ENCODE data around the gene SLC35G4. TPM values are rescaled to one million over a fixed set of nuclear protein-coding genes. Genes with fewer than 3 reads are reported as not detected.

Gene SLC35G4
- total and polyA plus RNA-seq, 7 donors = not detected

GRCh38 chr18:11577271-11578112 lies 31.9 kb upstream of the SLC35G4 start:
- ATAC-seq = no peak
- no peak overlapping the region for H3K27ac ChIP-seq

GRCh38 chr18:11578799-11579198 lies 30.6 kb upstream of the SLC35G4 start:
- H3K27me3 ChIP-seq (ENCODE audit: insufficient read depth in 3 of 3, low read length in 2 of 3) = no peaks in the 10 kb centered on the region
- TF ChIP-seq, protein P1, sequence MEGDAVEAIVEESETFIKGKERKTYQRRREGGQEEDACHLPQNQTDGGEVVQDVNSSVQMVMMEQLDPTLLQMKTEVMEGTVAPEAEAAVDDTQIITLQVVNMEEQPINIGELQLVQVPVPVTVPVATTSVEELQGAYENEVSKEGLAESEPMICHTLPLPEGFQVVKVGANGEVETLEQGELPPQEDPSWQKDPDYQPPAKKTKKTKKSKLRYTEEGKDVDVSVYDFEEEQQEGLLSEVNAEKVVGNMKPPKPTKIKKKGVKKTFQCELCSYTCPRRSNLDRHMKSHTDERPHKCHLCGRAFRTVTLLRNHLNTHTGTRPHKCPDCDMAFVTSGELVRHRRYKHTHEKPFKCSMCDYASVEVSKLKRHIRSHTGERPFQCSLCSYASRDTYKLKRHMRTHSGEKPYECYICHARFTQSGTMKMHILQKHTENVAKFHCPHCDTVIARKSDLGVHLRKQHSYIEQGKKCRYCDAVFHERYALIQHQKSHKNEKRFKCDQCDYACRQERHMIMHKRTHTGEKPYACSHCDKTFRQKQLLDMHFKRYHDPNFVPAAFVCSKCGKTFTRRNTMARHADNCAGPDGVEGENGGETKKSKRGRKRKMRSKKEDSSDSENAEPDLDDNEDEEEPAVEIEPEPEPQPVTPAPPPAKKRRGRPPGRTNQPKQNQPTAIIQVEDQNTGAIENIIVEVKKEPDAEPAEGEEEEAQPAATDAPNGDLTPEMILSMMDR (IDR thresholded peaks at IDR 0.05) = no peak
- WGBS, 3 donors = 73 to 80% (median 75%) methylated on average over 3 of the region's 3 CpGs
- intact Hi-C loops (cut with DNase I) = no loop called here
- no peaks in the 10 kb centered on the region for H3K9me3 ChIP-seq
- no peaks in the 10 kb centered on the region for H3K36me3 ChIP-seq (ENCODE audit: insufficient read depth in 1 of 2, low read depth in 1 of 2)
- no peak for DNase-seq
- no peak overlapping the region for H3K4me3 ChIP-seq
- ATAC-seq = no peak
- H3K27ac ChIP-seq = no peak overlapping the region
- no peaks in the 10 kb centered on the region for H3K4me1 ChIP-seq

More at GRCh38 chr18:11577271-11578112, 31.9 kb upstream of the SLC35G4 start:
- no peaks in the 10 kb centered on the region for H3K36me3 ChIP-seq (ENCODE audit: insufficient read depth in 1 of 2, low read depth in 1 of 2)
- no peak for DNase-seq
- intact Hi-C loops (cut with DNase I) = no loop called here
- H3K4me1 ChIP-seq = no peaks in the 10 kb centered on the region
- H3K9me3 ChIP-seq = no peaks in the 10 kb centered on the region
- TF ChIP-seq, protein P1 (IDR thresholded peaks at IDR 0.05) = no peak
- H3K4me3 ChIP-seq = no peak overlapping the region
- 57 to 66% (median 59%) methylated on average over 7 of the region's 7 CpGs for WGBS, 3 donors
- H3K27me3 ChIP-seq (ENCODE audit: insufficient read depth in 3 of 3, low read length in 2 of 3) = no peaks in the 10 kb centered on the region

- WGBS, 3 donors = 93 to 97% (median 94%) methylated on average over 15 of the region's 15 CpGs
- Histone ChIP-seq H3K27me3 (ENCODE audit: insufficient read depth in 3 of 3, low read length in 2 of 3) (no peaks in the 10 kb centered on the region), H3K36me3 (ENCODE audit: insufficient read depth in 1 of 2, low read depth in 1 of 2) (no peaks in the 10 kb centered on the region), H3K27ac (no peak overlapping the region), H3K9me3 (no peaks in the 10 kb centered on the region), H3K4me3 (no peak overlapping the region), H3K4me1 (no peaks in the 10 kb centered on the region)
- intact Hi-C loops (cut with DNase I) = no loop called here
- DNase-seq (no peak), ATAC-seq (no peak)
- TF ChIP-seq, protein P1 (IDR thresholded peaks at IDR 0.05) = no peak
Measured at GRCh38 chr18:11579916-11580315, 29.5 kb upstream of the SLC35G4 start.

DNA sequence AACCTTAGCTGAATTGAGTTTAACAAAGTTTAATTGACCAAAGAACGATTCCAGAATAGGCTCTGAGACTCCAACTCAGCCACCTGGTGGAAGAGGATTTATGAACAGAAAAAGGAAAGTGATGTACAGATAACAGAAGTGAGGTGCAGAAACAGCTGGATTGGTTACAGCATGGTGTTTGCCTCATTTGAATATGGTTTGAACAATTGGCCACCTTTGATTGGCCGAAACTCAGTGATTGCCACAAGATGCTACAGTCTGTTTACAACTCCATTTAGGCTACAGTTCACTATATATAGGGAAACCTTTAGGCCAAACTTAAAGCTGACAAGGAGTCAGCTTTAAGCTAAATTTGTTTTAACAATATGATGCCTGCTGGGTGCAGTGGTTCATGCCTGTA lies 28.1 kb upstream of the SLC35G4 start:
- TF ChIP-seq, protein P1 (IDR thresholded peaks at IDR 0.05) = no peak
- no peak for DNase-seq
- H3K4me3 ChIP-seq = no peak overlapping the region
- H3K36me3 ChIP-seq (ENCODE audit: insufficient read depth in 1 of 2, low read depth in 1 of 2) = no peaks in the 10 kb centered on the region
- no peak overlapping the region for H3K27ac ChIP-seq
- H3K9me3 ChIP-seq = no peaks in the 10 kb centered on the region
- no peaks in the 10 kb centered on the region for H3K4me1 ChIP-seq
- no peak for ATAC-seq
- H3K27me3 ChIP-seq (ENCODE audit: insufficient read depth in 3 of 3, low read length in 2 of 3) = no peaks in the 10 kb centered on the region
- 74 to 83% (median 77%) methylated on average over 2 of the region's 2 CpGs for WGBS, 3 donors
- intact Hi-C loops (cut with DNase I) = no loop called here
